PFSK-1 (cell line): ENCODE data around the gene DTX4.

Source experiments
- FOXP2 ChIP-seq: optimal IDR thresholded peaks from 2 replicates; pipeline ENCODE3; 2011; ENCODE audit warnings: borderline replicate concordance, control low read depth, inconsistent platforms; ENCODE audit not compliant: insufficient read depth; ENCODE audit errors: extremely low read length, extremely low read depth
- POLR2AphosphoS5 ChIP-seq: IDR thresholded peaks from 2 replicates; pipeline ENCODE4 v1.6.1; 2012; ENCODE audit warnings: low read depth, mild to moderate bottlenecking, control low read depth, low read length, moderate library complexity
- REST ChIP-seq, 2 experiments: IDR thresholded peaks; 2 replicates each; pipeline versions ENCODE4 v1.6.1 to v1.8.0; 2011 to 2012; ENCODE audit warnings: low read depth in 2 of 2, low read length in 2 of 2, control low read depth in 1 of 2, inconsistent platforms in 1 of 2, mild to moderate bottlenecking in 1 of 2, moderate library complexity in 1 of 2; ENCODE audit not compliant: insufficient read depth in 1 of 2
- SIN3A ChIP-seq: IDR thresholded peaks from 2 replicates; pipeline ENCODE4 v1.6.1; 2012; ENCODE audit warnings: mild to moderate bottlenecking, low read length, moderate library complexity, borderline replicate concordance; ENCODE audit not compliant: insufficient read depth
- TAF1 ChIP-seq: IDR thresholded peaks from 2 replicates; pipeline ENCODE4 v1.6.1; 2012; ENCODE audit warnings: low read length, control low read depth, borderline replicate concordance; ENCODE audit not compliant: insufficient read depth

The DTX4 gene

GRCh38 chr11:59219836-59220235 is 47.9 kb downstream of the DTX4 start:
- no peak for TF ChIP-seq TAF1
- no peak for TF ChIP-seq SIN3A
- TF ChIP-seq REST (IDR thresholded peaks at IDR 0.05; ENCODE audit: insufficient read depth in 1 of 2, low read depth in 2 of 2, low read length in 2 of 2) = no peak
- no peak for TF ChIP-seq FOXP2
- TF ChIP-seq POLR2AphosphoS5 = no peak

GRCh38 chr11:59221441-59221840 is 49.5 kb downstream of the DTX4 start:
- TF ChIP-seq REST (IDR thresholded peaks at IDR 0.05; ENCODE audit: insufficient read depth in 1 of 2, low read depth in 2 of 2, low read length in 2 of 2) (no peak), POLR2AphosphoS5 (no peak), FOXP2 (no peak), TAF1 (no peak), SIN3A (no peak)

- TF ChIP-seq SIN3A (no peak), TAF1 (no peak), POLR2AphosphoS5 (no peak), REST (IDR thresholded peaks at IDR 0.05; ENCODE audit: insufficient read depth in 1 of 2, low read depth in 2 of 2, low read length in 2 of 2) (no peak), FOXP2 (no peak)
Measured at GRCh38 chr11:59222464-59223060, 50.6 kb downstream of the DTX4 start.

GRCh38 chr11:59223177-59223576 is 51.2 kb downstream of the DTX4 start:
- no peak for TF ChIP-seq POLR2AphosphoS5

- no peak for TF ChIP-seq TAF1
Measured at GRCh38 chr11:59223611-59224010, 51.7 kb downstream of the DTX4 start.

- TF ChIP-seq SIN3A = no peak
- TF ChIP-seq POLR2AphosphoS5 = no peak
- no peak for TF ChIP-seq TAF1
- no peak for TF ChIP-seq REST (IDR thresholded peaks at IDR 0.05; ENCODE audit: insufficient read depth in 1 of 2, low read depth in 2 of 2, low read length in 2 of 2)
- no peak for TF ChIP-seq FOXP2
Measured at GRCh38 chr11:59224351-59224928, 52.5 kb downstream of the DTX4 start.
